ENCODE data around the gene PDSS1.

PDSS1 gene

GRCh38 chr10:26700884-26701630 lies 3.6 kb downstream of the PDSS1 start:
- DNase-seq: no peak

GRCh38 chr10:26703096-26703495 lies 5.6 kb downstream of the PDSS1 start:
- DNase-seq: no peak

DNA sequence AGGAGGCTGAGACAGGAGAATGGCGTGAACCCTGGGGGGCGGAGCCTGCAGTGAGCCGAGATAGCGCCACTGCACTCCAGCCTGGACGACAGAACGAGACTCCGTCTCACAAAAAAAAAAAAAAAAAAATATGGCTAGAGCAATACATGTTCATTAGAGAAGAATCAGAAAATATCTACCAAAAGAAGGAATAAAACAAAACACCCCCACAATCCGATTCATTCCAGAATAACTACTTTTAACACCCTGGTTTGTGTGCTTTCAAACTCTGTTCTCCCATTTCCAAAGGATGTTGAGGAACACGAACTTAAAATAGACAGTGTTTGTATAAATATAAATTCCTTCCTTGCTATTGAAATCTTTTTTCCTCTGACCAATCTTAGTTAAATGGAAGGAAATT lies 6.5 kb downstream of the PDSS1 start:
- no peak for DNase-seq

DNA sequence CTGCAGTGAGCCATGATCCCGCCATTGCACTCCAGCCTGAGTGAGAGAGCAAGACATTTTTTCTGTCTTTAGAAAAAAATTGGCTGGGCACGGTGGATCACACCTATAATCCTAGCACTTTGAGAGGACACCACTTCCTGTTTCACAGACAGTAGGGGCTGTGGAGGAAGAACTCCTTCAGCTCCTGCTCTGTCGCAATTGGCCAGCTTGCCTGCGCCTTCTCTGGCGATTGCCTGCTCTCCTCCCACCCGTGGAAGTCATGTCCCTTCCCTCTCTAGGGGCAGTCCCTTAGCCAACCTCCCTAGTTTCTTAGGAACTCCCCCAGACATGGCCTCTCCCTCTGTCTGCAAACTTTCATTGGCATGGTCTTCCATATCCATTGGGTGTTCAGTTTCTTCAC lies 8.7 kb downstream of the PDSS1 start:
- no peak for DNase-seq

DNA sequence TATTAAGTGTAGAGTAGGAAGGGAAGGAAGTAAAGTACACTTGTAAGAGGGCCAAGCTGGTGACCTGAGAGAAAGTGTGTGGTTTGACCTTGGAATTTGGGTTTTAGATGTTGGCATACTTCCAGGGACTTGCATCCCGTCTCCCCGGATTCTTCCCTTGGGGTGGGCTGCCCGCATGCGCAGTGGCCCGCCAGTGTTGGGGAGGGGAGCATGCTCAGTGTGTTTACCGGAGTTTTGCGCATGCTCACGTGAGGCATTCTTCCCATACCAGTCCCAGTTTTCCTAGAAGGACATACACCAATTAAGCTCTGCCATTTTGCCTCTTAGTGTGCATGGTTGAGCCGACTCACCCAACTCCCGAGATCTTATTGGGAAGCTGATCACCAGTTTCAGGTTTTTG lies 9.4 kb downstream of the PDSS1 start:
- no peak for DNase-seq

DNA sequence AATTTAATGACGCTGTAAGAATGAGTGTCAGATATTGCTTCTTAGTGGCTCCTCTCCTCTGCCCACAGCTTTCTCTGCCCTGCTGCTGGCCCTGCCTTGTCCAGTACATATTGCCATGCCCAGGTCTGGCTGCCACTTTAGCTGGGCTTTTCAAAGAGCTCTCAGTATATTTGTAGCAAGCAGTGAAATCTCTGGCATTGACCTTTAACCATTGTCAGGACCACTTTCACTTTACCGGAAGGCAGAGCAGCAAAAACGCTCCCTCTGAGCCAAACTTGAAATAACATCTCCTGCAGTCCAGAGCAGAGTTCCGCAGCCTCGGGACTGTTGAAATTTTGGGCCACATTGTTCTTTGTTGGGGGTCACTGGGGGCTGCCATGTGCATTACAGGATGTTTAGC lies 13.8 kb downstream of the PDSS1 start:
- DNase-seq: no peak

- DNase-seq: no peak
Observed at GRCh38 chr10:26714415-26715136, 17.1 kb downstream of the PDSS1 start.

GRCh38 chr10:26715137-26715487 lies 17.6 kb downstream of the PDSS1 start:
- no peak for DNase-seq

DNA sequence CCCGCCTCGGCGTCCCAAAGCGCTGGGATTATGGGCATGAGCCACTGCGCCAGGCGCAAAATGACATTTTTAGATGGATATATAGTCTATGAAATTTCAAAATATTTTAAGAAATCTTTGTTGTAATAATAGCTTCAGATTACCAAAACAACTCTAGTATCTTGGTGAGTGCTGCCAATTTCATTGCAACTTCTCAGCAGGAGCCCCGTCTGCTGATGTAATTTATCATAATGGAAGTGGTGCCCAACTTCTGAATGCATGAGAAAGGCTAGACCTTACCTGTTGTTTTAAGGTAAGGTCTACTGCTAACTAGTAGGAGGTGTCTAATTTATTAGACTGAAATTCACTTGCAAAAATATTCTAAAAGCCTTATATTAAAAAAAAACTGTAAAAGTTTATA lies 20.0 kb downstream of the PDSS1 start:
- no peak for DNase-seq

DNA sequence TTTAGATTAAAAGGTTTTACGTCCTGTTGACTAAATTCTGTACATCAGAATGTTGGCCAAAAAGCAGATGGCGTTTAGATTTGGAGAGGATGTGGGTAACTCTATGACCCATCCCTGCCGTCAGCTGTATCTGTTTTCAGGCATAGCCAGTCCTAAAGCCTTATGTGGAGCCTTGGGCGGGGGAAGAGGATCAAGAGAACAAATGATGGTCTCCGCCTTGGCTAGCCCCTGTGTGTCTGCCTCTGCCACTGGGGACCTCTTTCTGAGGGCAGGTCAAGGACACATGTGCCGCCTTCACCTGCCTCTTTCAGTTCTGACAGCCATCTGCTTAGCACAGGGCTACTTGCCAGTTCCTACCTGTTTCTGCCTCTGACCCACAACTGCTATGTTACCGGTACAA lies 24.1 kb downstream of the PDSS1 start:
- peak; percentile 50 for DNase-seq

DNA sequence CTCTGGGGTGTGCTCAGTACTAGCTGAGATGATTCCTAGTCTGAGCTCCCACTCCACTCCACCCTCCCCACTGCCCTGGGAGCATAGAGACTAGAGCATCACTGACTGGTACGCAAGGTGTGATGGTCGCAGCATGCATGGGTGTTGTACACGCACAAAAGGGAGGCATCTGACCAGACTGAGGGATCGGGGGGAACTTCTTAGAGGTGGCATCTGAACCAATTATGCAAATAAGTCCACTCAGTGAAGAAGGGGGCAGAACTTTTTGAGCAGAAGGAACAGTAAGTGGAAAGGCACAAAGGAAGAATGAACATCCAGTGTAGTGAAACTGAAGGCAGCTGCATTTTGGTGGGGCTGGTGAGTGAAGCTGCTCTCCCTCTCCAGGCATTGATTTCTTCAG lies 25.5 kb downstream of the PDSS1 start:
- no peak for DNase-seq

DNA sequence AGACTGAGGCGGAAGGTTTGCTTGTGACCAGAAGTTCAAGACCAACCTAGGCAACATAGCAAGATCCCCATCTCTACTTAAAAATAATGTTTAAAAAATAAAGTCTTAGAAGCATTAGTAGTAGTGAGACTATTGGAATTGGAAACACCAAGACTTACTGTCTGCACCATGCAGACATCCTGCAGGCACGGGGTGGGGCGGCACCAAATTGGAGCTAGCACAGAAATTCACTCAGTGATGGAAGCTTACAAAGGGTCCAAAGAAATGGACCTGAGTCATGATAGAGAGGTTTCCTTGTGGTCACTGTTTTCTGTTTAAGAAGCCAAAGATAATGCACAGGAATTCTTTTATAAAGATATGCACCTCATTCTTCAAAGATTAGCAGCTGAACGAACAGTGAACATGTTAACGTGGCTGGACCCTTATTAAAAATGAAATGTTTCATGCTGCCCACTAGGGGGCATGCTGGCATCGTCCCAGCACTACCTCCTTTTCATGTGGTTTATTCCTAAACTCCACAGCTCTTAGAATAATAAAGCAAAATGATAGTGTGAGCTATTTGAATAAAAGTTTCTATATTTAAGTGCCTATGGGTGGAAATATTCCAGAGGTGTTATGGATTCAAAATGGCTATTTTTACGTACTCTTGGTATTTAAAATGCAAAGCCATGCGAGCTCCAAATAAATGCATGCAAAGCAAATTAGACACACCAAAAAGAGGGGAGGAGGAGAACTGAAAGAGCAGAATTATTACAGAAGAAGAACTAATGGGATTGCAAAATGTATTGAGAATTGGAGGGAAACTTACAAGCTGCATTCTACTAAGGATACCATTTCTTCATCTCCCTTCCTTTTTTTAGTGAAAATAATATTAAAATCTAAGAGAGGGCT lies 28.6 kb downstream of the PDSS1 start:
- peak; percentile 44 for DNase-seq

GRCh38 chr10:26727005-26727404 lies 29.5 kb downstream of the PDSS1 start:
- no peak for DNase-seq

DNA sequence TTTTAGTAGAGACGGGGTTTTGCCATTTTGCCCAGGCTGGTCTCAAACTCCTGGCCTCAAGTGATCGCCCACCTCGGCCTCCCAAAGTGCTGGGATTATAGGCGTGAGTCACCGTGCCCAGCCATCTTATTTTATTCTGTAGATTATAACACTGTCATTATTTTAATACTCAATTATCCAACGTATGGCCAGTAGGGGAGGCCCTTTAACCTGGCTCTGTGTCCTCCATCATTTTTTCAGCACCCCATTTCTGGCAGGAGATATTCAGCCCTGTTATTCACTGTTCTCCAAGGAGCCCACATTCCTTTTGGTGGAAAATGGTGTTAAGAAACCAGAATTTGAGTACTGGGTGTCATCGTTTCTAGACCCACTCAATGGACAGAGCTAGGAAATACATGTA lies 31.5 kb downstream of the PDSS1 start:
- no peak for DNase-seq

DNA sequence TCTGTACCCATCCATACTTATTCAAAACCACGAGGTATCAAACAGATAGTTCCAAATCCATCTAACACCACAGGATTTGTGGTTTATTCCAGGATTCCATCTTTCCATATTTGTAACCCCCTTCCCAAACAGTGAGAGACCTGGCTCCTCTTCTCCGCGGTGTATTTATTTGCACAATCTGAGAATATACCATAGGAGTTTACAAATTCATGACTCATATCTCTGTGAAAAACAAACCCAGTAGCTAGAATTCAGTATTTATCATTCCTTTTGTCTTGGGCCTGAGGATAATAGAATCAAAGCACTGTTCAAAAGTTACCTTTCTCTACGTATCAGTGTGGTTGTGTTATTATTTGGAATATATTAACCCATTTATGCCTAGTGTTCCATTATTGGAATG lies 31.9 kb downstream of the PDSS1 start:
- DNase-seq: no peak

DNA sequence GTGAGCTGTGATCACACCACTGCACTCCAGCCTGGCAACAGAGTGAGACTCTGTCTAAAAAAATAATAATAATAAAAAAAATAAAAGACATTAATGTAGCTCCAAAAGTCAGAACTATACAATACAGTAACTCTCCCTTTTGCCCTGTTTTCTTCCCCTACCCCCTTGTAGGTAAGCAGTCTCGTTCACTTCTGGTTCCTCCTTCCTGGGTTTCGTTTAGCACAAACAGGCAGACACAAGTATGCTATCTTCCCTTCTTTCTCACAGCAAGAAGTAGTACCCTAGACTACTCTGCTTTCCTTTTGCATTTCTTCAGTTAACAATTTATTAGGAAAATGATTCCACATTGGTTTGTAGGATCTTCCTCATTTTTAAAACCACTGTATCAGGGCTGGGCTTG lies 33.1 kb downstream of the PDSS1 start:
- no peak for DNase-seq

DNA sequence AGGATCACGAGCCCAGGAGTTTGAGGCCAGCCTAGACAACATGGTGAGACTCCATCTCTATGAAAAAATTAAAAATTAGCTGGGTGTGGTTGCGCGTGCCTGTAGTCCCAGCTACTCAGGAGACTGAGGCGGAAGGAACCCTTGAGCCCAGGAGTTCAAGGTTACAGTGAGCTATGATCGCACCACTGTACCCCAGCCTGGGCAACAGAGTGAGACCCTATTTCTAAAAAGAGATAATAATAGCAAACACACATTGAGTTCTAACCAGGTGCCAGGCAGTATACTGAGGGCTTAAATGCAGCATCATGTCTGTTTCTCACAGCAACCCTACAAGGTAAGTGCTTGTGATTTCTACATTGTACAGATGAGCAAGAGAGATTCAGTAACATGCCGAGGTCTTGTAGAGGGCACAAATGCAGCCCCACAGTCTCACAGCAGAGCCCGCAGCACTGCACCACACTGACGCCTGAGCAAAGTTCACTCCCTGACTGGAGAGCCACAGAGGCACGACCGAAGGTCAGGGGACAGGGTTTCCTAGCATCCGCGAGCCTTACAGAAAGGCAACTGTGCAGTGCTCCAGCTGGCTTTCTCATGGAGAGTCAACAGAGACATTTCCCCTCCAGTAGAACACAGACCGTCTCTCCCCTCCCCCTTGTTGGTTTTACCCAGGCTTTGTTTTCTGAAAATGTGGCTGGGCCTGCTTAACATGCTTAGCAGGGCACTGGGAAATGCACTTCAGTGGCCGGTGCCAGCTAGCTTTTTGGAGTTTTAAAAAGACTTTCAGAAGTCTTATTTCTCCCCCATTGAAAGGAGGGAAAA lies 36.5 kb downstream of the PDSS1 start:
- DNase-seq: no peak

DNA sequence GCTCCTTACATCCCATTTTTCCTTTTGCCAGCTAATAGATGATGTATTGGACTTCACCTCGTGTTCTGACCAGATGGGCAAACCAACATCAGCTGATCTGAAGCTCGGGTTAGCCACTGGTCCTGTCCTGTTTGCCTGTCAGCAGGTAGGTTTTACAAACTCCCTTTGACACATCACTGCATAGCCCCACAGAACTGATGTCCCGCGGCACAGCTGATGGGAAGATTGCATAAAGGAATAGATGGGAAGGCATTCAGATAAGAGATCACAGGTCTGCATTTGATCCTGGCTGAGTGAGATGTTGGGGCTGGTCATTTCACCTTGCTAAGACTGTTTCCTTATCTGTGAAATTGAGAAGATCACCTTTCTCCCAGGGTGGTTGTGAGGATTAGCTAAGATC lies 37.9 kb downstream of the PDSS1 start:
- no peak for DNase-seq

GRCh38 chr10:26737730-26738129 lies 40.2 kb downstream of the PDSS1 start:
- peak; percentile 57 for DNase-seq

- no peak for DNase-seq
Observed at GRCh38 chr10:26738301-26738911, 40.9 kb downstream of the PDSS1 start.

- DNase-seq: peak; percentile 44
Observed at GRCh38 chr10:26739071-26739631, 41.6 kb downstream of the PDSS1 start.

DNA sequence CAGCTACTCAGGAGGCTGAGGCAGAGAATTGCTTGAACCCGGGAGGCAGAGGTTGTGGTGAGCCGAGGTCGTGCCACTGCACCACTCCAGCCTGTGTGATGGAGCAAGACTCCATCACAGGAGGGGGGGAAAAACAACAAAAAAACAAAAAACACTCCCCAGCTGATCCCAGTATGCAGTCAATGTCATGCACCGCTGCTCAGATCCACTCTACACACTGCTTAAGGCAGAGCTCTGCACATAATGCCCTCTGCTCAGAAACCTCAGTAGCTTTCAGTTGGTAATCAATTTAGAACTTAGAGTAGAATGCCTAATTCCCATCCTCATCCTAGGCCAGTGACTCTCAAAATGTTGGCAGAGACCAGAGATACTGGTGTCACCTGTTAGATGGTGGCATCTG lies 43.9 kb downstream of the PDSS1 start:
- no peak for DNase-seq

All from stimulated activated CD4-positive, alpha-beta T cell treated with anti-CD3 and anti-CD28 coated beads, Interleukin-15, amount 100 ng/mL, for 24 hours (primary cell).